GM21515 (cell line): ENCODE results near the gene CTSW.
A peak's percentile ranks its signal among the peaks of the same experiment; 100 is the strongest.

Experiments
- ATAC-seq: cut with Tn5 transposase; IDR thresholded peaks from one replicate; pipeline ENCODE4 v1.9.1; 2021; ENCODE audit not compliant: unreplicated experiment

The CTSW gene

DNA sequence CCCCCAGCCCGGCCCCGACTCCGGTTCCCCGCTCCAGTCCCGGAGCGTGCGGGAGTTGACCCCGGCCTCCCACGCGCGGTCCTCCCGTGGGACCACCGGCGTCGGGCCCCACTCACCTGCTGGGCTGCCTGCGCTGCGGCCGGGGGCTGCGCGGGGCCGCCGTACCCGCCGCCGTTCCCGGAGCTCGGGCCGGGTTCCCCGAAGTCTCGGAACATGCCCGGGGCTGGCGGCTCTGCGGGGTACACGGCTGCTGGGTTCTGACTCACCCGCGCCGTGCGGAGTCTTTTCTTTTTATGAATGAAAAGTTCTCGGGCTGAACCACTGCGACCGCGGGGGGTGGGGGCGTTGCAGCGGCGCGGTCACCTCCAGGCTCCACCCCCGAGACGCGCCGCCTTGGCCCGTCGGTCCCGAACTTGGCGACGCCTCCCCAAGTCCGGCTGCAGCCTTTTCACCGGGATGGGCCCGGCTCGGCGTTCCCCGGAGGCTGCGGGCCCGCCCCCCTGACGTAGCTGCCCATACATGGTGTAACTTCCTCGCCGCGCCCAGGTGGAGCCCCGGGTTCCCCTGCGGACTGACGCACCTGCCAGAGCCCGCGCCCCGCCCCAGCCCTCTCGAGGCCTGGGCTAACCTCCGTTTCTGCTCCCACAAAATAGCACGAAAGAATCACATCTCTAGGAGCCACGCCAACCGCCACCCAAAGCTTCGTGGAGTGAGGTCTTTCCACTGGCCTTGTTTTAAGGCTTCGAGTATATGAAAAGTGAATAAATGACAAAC is 20.7 kb downstream of the CTSW start, which contains the start of gene FOSL1:
TSS of gene FOSL1 (minus strand) at position 264 of the 774 bp plus-strand sequence. CDS start at position 215, 49 bp downstream.
- peak; percentile 72 for ATAC-seq

DNA sequence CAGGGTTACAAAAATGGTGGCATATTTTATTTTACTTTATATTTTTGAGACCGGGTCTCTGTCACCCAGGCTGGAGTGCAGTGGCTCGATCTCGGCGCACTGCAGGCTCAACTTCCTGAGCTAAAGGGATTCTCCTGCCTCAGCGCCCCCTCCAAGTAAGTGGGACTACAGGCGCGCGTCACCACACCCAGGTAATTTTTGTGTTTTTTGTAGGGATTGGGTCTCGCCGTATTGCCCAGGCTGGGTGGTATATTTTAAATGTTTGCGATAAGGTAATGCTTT is 21.2 kb downstream of the CTSW start:
- ATAC-seq, result no peak

DNA sequence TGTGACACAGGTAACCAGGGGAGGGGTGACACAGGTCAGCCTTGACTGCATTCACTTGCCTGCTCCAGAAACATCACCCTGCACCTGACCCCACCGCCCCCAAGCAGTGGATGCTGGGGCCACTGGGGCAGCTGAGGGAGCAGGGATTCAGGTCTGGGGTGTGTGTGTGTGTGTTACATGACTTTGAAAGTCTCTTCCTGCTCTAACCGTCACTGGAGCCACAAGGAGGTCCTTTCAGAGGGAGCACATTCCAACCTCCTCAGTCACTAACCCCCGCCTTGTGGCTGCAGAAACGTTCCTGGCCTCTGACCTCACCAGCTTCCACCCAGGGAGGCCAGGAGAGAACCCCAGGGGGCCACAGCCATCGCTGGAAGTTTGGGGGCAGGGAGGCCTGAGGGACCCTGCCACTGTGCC is 23.4 kb downstream of the CTSW start:
- no peak for ATAC-seq

DNA sequence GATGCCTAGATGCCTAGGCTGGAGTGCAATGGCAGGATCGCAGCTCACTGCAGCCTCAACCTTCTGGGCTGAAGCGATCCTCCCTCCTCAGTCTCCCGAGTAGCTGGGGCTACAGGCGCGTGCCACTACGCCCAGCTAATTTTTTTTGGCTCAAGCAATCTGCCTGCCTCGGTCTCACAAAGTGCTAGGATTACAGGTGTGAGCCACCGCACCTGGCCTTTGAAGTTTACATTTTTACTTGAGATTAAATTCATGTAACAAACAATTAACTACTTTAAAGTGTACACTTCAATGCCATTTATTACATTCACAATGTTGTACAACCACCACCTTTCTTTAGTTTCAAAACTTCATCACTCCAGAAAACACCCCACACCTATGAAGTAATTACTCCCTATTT is 24.1 kb downstream of the CTSW start:
- ATAC-seq, result no peak

DNA sequence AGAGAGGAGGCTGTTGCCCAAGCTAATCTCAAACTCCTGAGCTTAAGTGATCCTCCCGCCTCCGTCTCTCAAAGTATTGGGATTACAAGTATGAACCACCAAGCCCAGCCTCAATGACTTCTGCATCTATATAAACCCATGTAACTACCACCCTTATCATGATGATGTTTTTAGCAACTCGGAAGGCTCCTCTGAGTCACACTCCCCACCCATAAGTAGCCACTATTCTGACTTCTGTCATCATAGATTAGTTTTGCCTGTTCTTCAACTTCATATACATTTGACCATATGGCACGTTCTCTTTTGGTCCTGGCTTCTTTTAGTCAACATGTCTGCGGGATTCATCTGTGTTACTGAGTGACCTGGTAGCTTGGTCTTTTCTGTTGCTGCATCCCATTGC is 27.0 kb downstream of the CTSW start:
- no peak for ATAC-seq

DNA sequence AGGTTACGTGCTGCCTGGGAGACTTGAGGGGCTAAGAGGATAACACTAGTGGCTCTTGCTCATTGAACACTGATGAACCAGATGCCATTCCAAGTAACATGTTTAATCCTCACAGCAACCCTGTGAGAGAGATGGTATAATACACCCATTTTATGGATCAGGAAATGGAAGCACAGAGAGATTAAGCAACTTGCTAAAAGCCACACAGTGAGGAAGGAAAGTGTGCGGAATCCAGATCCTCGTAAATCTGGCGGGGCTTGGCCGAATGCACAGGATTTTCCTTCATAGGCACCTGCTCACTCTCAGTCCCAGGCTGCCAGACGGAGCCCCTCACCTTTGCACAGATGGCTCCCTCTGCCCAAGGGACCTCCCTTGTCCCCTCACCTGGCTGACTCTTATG is 28.2 kb downstream of the CTSW start:
- no peak for ATAC-seq

DNA sequence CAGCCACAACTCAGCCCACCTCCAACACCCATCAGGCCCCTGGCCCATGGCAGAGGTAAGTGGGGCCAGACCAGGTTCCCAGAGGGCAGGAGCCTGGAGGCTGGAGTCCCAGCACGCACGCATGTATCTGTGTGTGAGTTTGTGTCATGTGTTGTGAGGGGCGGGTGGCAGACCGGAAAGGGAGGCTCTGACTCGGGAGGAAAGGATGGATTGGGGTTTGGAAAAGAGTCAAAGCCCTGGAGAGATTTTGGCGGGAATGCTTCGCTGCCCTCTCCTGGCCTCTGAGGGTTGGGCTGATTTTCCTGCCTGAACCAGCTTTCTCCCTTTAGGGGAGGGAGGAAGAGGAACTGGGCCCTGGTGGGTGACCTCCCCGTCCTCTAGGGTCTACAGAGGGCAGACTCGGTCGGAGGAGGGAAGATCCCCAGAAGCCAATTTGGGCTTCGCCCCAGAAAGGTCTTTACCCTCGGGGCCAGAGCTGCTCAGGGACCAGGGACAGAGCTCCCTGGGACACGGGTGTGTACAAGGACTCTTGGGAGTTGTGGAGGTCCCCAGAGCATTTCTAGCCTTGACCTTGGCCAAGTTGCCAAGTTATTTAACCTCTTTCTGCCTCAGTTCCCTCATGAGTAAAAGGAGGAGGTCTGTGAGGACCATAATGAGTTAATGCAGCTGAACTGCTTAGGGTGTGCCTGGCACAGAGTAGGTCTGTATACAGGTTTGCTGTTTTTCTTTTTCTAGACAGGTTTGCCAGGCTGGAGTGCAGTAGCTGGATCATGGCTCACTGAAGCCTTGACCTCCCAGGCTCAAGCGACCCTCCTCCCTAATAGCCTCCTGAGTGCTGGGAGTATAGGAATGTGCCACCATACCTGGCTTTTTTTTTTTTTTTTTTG is 32.3 kb downstream of the CTSW start:
- no peak for ATAC-seq

DNA sequence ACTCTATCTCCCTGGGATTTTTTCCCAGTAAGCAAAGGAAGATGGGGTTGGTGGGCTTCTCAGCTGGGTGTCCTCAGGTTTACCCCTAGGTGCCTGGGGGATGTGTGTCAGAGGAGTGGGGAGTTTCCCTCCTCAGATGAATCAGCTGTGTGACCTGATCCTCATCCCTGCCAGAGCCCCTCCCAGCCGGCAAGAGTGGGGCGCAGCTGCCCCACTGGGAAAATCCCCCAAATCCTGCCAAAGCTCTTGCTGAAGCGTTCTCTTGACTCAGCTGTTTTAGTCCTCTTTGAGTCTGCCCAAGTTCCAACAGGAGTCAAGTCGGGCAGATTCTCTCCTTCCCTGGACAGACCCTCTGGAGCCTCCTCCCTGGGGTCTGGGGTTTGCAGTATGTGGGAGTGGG is 33.2 kb downstream of the CTSW start:
- ATAC-seq, result no peak

DNA sequence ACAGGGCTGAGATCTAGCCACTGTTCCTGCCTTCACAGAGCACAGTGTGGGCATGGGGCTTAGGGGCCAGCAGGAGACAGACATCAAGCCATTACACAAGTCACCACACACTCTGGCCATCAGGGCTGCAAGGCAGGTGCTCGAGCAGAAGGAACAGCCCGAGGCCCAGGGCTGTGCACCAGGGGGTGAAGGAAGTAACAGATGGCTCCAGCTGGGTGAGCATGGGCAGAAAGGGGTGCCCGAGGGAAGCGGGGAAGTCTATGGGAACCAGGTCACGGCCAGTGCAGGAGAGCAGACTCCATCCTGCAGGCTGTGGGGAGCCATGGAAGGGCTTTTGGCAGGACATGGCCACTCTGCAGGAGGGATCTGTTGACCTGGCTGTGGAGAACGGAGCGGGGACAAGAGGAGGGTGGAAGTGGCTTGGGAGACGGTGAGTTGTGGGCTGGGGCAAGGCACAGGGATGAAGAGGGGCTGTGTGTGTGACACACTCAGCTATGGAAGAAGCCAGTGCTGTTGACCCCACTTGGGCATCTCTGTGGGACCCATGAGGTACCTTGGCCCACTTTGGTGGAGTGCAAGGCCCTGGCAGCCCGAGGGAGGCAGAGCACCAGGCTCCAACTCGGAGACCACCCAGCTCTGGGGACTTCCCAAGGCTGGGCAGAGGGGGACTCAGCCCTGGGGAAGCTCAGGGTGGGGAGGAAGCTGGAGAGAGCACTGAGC is 35.6 kb downstream of the CTSW start:
- ATAC-seq, result no peak

DNA sequence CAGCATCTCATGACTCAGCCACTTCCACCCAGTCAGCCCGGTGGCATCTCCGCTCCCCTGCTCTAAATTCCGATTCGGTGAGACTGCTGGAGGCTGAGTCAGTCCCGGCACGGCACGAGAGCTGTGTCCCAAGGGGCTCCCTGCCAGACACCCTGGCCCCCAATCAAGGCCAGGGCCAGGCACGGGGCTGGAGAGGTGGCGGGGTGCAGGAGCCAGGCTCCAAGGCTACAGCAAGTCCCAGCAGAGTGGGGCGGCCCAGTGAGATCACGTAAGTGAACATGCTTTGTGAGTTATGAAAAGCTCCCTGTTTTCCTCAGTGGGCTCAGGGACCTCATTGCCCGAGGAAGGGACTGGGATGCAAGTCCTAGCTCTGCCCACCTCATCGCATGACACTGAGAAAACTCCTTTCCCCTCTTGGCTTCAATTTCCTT is 36.2 kb downstream of the CTSW start:
- no peak for ATAC-seq

DNA sequence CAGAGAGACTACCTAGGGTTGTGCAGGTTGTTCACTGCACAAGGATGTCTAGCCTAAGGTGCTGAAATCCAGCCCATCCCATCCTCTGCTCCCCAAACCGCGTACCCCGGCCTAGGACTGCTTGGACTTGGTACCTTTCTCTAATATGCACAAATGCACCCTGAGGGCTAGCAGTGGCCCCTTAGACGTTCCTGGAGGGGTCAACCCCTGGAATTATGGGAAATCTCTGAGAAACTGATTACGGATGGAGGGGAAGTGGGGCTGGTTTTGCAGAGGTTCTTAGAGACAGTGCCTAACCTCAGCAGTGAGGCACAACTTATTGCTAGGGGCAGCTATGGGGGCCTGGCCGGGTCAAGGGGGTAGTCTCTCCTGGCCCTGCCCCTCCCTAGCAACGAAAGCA is 36.8 kb downstream of the CTSW start:
- ATAC-seq, result no peak

DNA sequence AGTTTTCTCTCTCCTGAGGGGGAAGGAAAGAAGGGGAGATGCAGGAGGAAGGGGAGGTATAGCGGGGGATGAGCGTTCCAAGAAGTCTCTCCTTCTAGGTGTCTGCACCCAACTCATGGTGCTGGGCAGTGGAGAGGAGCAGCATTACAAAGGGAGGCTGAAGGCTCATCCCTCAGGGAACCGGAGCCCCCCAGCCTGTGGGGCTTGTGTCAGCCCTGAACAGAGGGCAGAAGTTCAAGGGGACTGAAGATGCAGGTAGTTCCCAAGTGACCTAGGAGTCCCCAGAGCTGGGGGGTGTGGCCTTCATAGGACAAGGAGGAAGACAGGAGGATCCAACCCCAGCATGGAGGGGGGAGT is 37.4 kb downstream of the CTSW start:
- no peak for ATAC-seq

DNA sequence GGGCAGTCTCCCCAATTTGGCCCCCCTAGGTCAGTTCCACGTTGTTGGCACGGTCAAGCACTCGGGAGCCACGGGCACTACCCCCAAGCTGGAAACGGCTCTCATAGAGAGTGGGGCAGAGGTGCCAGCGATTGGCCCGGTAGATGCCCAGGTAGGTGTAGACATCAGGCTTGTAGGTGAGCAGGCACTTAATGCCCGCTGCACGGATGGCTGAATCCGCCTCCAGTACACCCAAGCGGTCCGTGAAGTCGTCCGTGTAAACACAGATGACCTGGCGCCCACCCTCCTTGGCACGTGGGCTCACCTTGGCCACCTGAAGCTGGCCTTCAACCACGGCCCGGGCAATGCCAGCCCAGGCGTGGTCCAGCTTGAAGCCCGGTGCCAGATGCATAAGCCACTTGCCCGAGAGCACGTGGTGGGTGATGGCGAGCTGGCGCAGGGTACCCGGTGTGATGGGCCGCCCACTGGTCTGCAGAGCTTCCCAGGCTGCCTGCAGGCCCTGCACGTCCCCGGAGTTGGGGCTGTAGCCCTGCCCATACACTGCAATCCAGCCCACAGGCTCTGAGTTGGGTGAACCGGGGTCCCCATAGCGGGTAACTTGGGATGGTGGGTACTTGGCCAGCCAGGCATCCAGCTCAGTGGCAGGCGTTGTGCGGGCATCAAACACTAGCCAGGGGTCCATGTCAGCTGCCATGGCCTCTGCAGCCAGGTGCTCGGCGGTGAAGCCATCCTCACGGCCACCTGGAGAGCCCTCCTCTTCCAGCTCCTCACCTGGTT is 38.0 kb downstream of the CTSW start:
- ATAC-seq, result no peak

DNA sequence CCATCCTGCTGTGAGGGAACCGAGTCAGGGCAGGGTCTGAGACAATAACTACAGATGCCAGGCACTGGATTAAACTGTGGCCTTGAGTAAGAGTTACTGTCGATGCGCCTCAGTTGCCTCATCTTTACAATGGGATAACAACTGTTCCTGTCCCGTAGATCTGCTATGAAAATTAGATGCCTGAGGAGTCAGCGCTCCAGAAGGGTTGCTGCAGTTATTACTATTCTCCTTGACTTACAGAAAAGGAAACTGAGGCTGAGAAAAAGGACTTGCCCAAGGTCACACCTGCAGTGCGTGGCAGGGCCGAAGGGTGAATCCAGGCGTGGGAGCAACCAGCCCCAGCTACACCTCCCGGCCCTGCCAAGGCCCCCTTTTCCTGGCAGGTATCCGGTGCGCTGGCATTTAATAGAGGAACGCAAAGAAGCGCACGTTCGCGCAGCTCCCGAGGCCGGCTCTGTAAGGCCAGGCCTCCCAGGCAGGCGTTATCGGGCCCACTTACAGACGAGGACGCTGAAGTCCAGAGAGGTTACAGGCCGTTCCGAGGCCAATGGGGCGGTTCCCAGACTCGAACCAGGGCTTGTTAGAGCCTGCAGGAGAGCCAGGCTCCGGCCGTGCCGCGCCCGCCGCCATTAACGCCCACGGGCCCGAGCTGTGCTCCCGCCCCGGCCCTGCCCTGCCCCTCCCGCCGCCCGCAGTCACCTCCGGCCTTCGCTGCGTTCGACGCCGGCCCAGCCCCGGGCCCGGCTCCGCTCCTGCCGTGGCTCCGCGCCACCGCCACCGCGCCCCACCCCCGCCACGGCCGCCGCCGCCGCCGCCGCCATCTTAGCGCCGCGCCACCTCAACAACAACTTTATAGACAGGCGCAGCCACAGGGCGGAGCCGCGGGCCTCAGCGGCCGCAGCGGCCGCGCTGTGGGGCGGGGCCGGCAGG is 38.8 kb downstream of the CTSW start, which contains the start of gene C11orf68:
TSS of gene C11orf68 (minus strand) at position 852 of the 930 bp plus-strand sequence. CDS start at position 821, 31 bp downstream.
- ATAC-seq, result peak; percentile 45

DNA sequence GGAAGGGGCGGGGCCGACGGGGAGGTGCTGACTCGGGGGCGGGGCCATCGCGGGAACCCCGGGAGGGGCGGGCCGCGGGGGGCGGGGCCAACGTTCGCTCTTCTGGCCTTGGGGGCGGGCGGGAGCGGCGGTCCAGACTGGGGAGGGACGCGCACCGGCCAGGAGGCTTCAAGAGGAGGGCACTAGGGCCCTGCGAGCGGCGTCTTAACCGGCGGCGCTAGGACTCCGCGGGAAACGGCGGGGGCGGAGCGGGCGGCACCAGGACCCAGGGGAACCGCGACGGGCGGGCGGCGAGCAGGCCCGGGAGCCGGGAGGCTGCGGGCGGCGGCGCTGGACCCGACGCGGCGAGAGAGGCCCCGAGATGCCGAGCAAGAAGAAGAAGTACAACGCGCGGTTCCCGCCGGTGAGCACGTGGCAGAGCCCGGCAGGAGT is 39.5 kb downstream of the CTSW start, which contains the start of gene DRAP1:
TSS of gene DRAP1 (plus strand) at position 286 of the 432 bp plus-strand sequence. CDS start at position 362, 76 bp downstream.
- ATAC-seq, result peak; percentile 79

DNA sequence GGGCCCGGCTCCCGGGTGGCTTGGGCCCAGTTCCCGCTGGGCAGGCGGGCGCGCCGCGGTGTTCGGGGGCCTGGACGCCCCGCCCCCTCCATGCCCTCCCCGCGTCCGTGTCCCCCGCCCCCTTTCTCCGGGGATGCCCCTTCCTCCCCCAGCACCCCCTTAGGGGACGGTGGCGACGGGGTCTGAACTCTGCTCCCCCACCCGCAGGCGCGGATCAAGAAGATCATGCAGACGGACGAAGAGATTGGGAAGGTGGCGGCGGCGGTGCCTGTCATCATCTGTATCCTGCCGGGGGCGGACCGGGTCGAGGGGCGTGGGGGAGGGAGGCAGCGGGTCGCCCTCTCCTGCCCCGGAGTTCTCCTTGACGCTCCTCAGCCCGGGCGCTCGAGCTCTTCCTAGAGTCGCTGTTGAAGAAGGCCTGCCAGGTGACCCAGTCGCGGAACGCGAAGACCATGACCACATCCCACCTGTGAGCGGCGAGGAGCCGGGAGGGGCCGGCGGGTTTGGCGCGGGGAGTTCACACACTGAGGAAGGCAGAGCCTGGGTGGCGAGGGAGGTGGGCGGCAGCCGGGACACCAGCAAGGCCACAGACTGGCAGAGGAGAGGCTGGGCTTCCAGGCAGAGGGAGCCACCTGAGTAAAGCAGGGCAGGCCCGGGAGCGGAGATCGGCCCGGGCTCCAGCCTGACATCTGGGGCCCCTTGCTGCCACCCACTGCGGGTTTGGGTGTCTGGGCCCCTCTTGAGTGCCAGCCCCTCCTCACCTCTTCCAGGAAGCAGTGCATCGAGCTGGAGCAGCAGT is 40.1 kb downstream of the CTSW start:
- ATAC-seq, result peak; percentile 37

DNA sequence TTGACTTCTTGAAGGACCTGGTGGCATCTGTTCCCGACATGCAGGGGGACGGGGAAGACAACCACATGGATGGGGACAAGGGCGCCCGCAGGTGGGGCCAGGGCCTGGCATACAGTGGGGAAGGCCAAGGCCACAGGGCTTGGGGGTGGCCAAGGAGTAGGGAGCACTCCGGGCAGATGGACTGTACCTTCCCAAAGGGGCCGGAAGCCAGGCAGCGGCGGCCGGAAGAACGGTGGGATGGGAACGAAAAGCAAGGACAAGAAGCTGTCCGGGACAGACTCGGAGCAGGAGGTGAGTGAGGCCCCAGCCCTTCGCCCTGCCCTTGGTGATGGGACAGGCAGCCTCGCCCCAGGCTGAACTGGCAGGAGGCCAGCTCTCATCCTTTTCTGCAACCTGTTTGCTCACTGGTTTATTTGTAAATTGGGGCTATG is 40.8 kb downstream of the CTSW start:
- ATAC-seq, result no peak

DNA sequence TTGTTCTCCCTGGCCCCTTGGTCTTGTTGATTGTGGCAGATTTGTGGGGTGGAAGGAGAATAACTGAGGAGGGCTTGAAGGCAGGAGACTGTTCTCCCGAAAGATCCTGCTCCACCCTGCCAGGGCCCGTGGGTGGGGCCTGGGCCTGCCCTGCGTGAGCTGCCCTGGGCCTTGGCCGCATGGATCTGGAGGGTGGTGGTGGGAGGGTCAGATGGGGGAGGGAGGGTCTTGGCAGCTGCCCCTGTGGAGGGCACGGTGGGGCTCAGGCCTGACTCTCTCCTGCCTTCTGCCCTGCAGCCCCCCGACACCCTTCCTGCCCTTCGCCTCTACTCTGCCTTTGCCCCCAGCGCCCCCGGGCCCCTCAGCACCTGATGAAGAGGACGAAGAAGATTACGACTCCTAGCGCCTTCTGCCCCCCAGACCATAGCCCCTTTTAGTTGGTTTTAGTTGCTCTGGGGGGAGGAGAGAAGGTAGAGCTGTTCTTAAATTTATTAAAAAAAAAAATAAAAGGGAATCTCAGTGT is 41.5 kb downstream of the CTSW start:
- ATAC-seq, result no peak
